ENCODE results near the gene TFE3.

DNA sequence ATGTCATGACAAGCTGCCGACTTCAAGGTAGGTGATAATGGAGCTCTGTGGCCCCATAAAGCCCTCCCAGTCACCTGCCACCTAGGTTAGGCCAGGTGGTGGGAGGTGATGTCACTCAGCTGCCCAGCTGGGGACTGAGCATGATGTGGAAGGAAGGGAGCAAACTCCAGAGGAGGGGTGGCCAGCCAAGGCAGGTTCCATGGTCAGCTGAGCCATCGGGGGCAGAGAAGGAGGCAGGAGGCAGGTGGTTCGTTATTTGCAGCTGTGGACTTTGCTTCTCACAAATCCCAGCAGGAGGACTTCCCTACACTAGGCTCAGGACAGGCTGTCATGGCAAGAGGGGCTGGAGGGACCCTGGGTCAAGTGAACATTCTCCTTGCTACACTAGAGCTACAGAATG is 17.8 kb upstream of the TFE3 start:
- TF ChIP-seq, protein P1, sequence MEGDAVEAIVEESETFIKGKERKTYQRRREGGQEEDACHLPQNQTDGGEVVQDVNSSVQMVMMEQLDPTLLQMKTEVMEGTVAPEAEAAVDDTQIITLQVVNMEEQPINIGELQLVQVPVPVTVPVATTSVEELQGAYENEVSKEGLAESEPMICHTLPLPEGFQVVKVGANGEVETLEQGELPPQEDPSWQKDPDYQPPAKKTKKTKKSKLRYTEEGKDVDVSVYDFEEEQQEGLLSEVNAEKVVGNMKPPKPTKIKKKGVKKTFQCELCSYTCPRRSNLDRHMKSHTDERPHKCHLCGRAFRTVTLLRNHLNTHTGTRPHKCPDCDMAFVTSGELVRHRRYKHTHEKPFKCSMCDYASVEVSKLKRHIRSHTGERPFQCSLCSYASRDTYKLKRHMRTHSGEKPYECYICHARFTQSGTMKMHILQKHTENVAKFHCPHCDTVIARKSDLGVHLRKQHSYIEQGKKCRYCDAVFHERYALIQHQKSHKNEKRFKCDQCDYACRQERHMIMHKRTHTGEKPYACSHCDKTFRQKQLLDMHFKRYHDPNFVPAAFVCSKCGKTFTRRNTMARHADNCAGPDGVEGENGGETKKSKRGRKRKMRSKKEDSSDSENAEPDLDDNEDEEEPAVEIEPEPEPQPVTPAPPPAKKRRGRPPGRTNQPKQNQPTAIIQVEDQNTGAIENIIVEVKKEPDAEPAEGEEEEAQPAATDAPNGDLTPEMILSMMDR (IDR thresholded peaks at IDR 0.05; ENCODE audit: low read depth, low read length, poor library complexity, severe bottlenecking), result no peak
- no peak for TF ChIP-seq EZH2phosphoT487 (IDR thresholded peaks at IDR 0.05; ENCODE audit: borderline replicate concordance, low read length)

Data from DOHH2 (cell line).